DOHH2 (cell line): ENCODE results near the gene EMID1.

ENCODE experiments used
- H3F3A ChIP-seq: fragments of 200-600 bp; sonication (generic), shearing (Covaris generic); 2 replicates; pipeline ENCODE4 v1.6.0; 2016; ENCODE audit warnings: antibody characterized with exemption, mild to moderate bottlenecking; ENCODE audit not compliant: control insufficient read depth, insufficient read depth
- H3K27ac ChIP-seq: fragments of 200-600 bp; sonication (generic); 2 replicates; pipeline ENCODE4 v1.5.1; 2014; ENCODE audit warnings: low read depth, mild to moderate bottlenecking, low read length, moderate library complexity
- H3K27me3 ChIP-seq: fragments of 200-600 bp; sonication (generic); 2 replicates; pipeline ENCODE4 v1.6.1; 2014; ENCODE audit warnings: mild to moderate bottlenecking, low read length, mixed read lengths; ENCODE audit not compliant: control insufficient read depth
- H3K36me3 ChIP-seq: fragments of 200-600 bp; sonication (generic); 2 replicates; pipeline ENCODE4 v1.6.1; 2014; ENCODE audit warnings: mild to moderate bottlenecking, low read length, moderate library complexity, mixed read lengths; ENCODE audit not compliant: control insufficient read depth
- H3K4me1 ChIP-seq: fragments of 200-600 bp; sonication (generic); 2 replicates; pipeline ENCODE4 v1.6.1; 2014; ENCODE audit warnings: mild to moderate bottlenecking, low read length, mixed read lengths; ENCODE audit not compliant: control insufficient read depth
- H3K4me2 ChIP-seq: fragments of 200-600 bp; sonication (generic); 2 replicates; pipeline ENCODE4 v1.6.0; 2014; ENCODE audit warnings: mild to moderate bottlenecking, low read length, moderate library complexity
- H3K4me3 ChIP-seq: fragments of 200-600 bp; sonication (generic); 2 replicates; pipeline ENCODE4 v1.5.1; 2014; ENCODE audit warnings: mild to moderate bottlenecking, low read length, mixed read lengths
- H3K79me2 ChIP-seq: fragments of 200-600 bp; sonication (generic); 2 replicates; pipeline ENCODE4 v1.6.1; 2014; ENCODE audit warnings: mild to moderate bottlenecking, low read length, mixed read lengths; ENCODE audit not compliant: control insufficient read depth
- H3K9me2 ChIP-seq: fragments of 200-600 bp; sonication (generic); replicated peaks from 2 replicates; pipeline ENCODE4 v1.6.1; 2014; ENCODE audit warnings: mild to moderate bottlenecking, low read length, mixed read lengths; ENCODE audit not compliant: control insufficient read depth
- H3K9me3 ChIP-seq: fragments of 200-600 bp; sonication (generic); 2 replicates; pipeline ENCODE4 v1.6.1; 2014; ENCODE audit warnings: antibody characterized with exemption, low read length, mixed read lengths; ENCODE audit not compliant: control insufficient read depth, insufficient read depth
- H4K20me1 ChIP-seq: fragments of 200-600 bp; sonication (generic); 2 replicates; pipeline ENCODE4 v1.6.0; 2014; ENCODE audit warnings: low read depth, mild to moderate bottlenecking, antibody characterized with exemption, low read length, moderate library complexity; ENCODE audit not compliant: control insufficient read depth, insufficient read depth
- EZH2phosphoT487 ChIP-seq: fragments of 200-600 bp; sonication (generic); IDR thresholded peaks from 2 replicates; pipeline ENCODE4 v1.6.1; 2017; ENCODE audit warnings: borderline replicate concordance, mild to moderate bottlenecking, antibody characterized with exemption, low read length, moderate library complexity, mixed read lengths
- TF ChIP-seq, protein P1 (sequence below): fragments of 200-600 bp; sonication (generic); IDR thresholded peaks from one replicate; pipeline ENCODE4 v1.5.1; 2014; ENCODE audit warnings: antibody characterized with exemption, mild to moderate bottlenecking, low read depth, low read length; ENCODE audit not compliant: poor library complexity, severe bottlenecking

EMID1 gene

DNA sequence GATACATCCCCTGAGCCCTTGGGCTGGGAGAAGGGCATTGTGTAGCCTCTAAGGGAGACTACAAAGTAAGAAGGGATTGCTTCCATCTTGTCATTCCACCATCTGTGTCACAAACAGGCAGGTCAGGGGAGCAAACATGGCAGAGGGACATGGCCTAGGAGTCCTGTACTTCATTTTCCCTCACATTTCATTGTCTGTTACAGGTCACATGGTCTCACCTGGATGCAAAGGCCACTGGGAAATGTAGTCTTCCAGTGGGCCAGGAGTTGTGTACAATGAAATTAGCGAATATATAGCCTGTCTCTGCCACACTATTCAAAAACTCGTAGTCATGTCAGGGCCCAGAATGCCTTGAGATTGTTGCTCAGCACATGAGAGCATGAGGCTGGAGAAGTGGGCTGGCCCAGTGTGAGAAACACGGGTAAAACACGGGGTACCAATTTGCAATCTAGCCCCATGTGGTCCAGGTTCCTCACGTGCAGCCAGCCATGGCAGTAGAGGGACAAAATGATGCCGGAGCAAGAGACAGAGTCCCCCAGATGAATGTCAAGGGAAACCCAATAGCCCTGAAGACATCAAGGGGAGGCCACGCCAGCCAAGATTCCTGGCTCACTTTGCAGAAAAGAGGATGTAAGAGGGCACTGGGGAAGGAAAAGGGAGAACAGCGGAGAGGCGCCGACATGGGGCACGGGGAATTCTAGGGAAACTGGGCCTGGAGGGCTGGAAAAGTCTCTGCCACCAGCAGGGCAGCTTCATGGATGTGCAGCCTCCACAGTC lies 47.7 kb upstream of the EMID1 start:
- H3K9me3 ChIP-seq = no peaks in the 10 kb centered on the region
- no peaks in the 10 kb centered on the region for H3K9me2 ChIP-seq
- H3K27me3 ChIP-seq = peaks cover 17% of the 10 kb centered on the region; the same call in 1 of the 2 replicates
- no peaks in the 10 kb centered on the region for H4K20me1 ChIP-seq
- no peaks in the 10 kb centered on the region for H3K4me1 ChIP-seq
- TF ChIP-seq, protein P1, sequence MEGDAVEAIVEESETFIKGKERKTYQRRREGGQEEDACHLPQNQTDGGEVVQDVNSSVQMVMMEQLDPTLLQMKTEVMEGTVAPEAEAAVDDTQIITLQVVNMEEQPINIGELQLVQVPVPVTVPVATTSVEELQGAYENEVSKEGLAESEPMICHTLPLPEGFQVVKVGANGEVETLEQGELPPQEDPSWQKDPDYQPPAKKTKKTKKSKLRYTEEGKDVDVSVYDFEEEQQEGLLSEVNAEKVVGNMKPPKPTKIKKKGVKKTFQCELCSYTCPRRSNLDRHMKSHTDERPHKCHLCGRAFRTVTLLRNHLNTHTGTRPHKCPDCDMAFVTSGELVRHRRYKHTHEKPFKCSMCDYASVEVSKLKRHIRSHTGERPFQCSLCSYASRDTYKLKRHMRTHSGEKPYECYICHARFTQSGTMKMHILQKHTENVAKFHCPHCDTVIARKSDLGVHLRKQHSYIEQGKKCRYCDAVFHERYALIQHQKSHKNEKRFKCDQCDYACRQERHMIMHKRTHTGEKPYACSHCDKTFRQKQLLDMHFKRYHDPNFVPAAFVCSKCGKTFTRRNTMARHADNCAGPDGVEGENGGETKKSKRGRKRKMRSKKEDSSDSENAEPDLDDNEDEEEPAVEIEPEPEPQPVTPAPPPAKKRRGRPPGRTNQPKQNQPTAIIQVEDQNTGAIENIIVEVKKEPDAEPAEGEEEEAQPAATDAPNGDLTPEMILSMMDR = no peak
- no peak for TF ChIP-seq EZH2phosphoT487
- no peak overlapping the region for H3K4me2 ChIP-seq
- no peaks in the 10 kb centered on the region for H3K79me2 ChIP-seq
- no peaks in the 10 kb centered on the region for H3K36me3 ChIP-seq
- H3K27ac ChIP-seq = no peak overlapping the region
- no peak overlapping the region for H3K4me3 ChIP-seq
- H3F3A ChIP-seq = no peaks in the 10 kb centered on the region

DNA sequence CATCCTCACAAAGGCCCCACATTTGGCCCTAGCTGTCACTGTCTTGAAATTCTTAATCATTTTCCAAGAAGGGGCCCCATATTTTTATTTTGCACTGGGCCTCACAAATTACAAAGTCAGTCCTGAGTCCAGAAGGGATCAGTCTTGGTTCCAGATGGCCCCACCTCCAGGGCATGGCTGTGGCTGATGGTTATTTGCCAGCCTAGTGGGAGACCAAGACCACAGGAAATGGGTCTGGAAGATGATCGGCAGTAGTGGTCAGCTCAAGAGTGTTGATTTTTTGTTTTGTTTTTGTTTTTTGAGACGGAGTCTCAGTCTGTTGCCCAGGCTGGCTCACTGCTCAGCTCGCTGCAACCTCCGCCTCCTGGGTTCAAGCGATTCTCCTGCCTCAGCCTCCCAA lies 47.1 kb upstream of the EMID1 start:
- H3K9me3 ChIP-seq = no peaks in the 10 kb centered on the region

DNA sequence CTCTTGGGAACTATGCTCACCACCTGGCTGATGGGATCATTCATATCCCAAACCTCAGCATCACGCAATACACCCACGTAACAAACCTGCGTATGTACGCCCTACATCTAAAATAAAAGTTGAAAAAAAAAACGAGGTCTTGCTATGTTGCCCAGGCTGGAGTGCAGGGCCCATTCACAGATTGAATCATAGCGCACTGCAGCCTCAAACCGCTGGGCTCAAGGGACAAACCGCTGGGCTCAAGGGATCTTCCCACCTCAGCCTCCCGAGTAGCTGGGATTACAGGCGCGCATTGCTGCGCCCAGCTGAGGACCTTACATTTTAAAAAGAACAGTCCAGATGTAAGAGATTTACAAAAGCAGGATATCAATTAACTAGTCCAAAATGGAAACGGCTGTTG lies 41.9 kb upstream of the EMID1 start:
- no peak overlapping the region for H3K4me2 ChIP-seq
- H3K9me2 ChIP-seq = no peaks in the 10 kb centered on the region
- H3K79me2 ChIP-seq = no peaks in the 10 kb centered on the region
- H3K36me3 ChIP-seq = no peaks in the 10 kb centered on the region
- H3K4me3 ChIP-seq = no peak overlapping the region
- H3K27ac ChIP-seq = no peak overlapping the region
- H3F3A ChIP-seq = no peaks in the 10 kb centered on the region
- peaks cover 18% of the 10 kb centered on the region; the same call in 1 of the 2 replicates for H3K27me3 ChIP-seq
- no peaks in the 10 kb centered on the region for H4K20me1 ChIP-seq
- H3K9me3 ChIP-seq = no peaks in the 10 kb centered on the region
- no peak for TF ChIP-seq EZH2phosphoT487
- peaks cover 12% of the 10 kb centered on the region for H3K4me1 ChIP-seq

More for the DNA sequence above, 47.1 kb upstream of the EMID1 start:
- Histone ChIP-seq H3K79me2 (no peaks in the 10 kb centered on the region), H3K9me2 (no peaks in the 10 kb centered on the region), H3K36me3 (no peaks in the 10 kb centered on the region), H3K27me3 (peaks cover 14% of the 10 kb centered on the region; the same call in 1 of the 2 replicates), H3K4me3 (no peak overlapping the region), H3K4me1 (no peaks in the 10 kb centered on the region), H4K20me1 (no peaks in the 10 kb centered on the region), H3K27ac (no peak overlapping the region), H3K4me2 (no peak overlapping the region), H3F3A (no peaks in the 10 kb centered on the region)
- no peak for TF ChIP-seq EZH2phosphoT487
- TF ChIP-seq, protein P1 = no peak

DNA sequence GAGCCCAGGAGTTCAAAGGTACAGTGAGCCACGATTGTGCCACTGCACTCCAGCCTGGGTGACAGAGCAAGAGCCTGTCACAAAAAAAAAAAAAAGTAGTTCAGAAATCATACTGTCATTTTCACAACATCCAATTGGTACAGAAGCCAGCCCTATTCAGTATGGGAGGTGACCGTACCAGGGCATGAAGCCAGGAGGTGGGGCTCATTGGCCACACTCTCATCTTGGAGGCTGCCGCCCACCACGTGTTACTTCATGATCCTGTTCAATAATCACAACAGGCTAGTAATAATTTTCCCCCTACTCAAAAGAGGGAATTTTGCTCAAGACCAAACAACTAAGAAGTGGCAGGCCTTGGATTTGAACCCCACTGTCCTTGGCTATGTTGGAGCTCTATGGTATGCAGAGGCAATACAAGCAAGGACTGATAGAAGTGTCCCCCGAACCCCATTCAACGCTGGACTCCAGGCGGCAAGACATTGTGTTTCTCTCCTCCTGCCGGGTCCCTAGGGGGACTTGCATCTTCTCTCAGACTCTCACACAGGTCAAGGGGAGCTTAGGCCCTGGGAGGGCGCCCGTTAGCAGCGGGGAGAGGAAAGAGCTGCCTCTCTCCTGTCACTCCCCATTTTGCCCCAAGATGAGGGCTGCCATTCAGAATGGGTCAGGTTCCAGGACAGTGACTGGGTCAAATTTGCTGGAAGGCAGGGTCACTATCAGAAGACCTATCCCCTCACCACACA lies 40.2 kb upstream of the EMID1 start:
- no peaks in the 10 kb centered on the region for H3F3A ChIP-seq
- H3K79me2 ChIP-seq = no peaks in the 10 kb centered on the region
- H3K9me2 ChIP-seq = no peaks in the 10 kb centered on the region
- no peak overlapping the region for H3K4me2 ChIP-seq
- peaks cover 19% of the 10 kb centered on the region; the same call in 1 of the 2 replicates for H3K27me3 ChIP-seq
- H3K36me3 ChIP-seq = no peaks in the 10 kb centered on the region
- H4K20me1 ChIP-seq = no peaks in the 10 kb centered on the region
- no peak overlapping the region for H3K27ac ChIP-seq
- no peak for TF ChIP-seq EZH2phosphoT487
- TF ChIP-seq, protein P1 = no peak
- no peak overlapping the region for H3K4me3 ChIP-seq
- H3K4me1 ChIP-seq = peaks cover 12% of the 10 kb centered on the region
- H3K9me3 ChIP-seq = no peaks in the 10 kb centered on the region
